IMR-90 (cell line): ENCODE results near the gene DRD2. TPM values are rescaled to one million over a fixed set of nuclear protein-coding genes. Genes with fewer than 3 reads are reported as not detected.

ENCODE experiments used
- ATAC-seq: fragments of 200-7000 bp; cut with Tn5 transposase; 2 replicates; pipeline ENCODE4 v1.9.1; 2020; ENCODE audit warnings: low read depth, mild to moderate bottlenecking, moderate library complexity
- BruUV-seq: library from RNA; stranded (reverse); fragments of 400-500 nt; replicated peaks from 2 replicates; lab custom pipeline; 2021; lab: Mats Ljungman, UMichigan
- CTCF ChIA-PET: fragments of 300-600 bp; formaldehyde crosslinking; extraction: SDS; loops from one replicate; lab custom pipeline; 2021; ENCODE audit warnings: antibody characterized with exemption; lab: Yijun Ruan, JAX
- POLR2A ChIA-PET: fragments of 300-600 bp; sonication (Branson Sonifier 250); formaldehyde crosslinking; loops from one replicate; lab custom pipeline; 2022; ENCODE audit warnings: antibody characterized with exemption; ENCODE audit not compliant: unreplicated experiment; lab: Charles Lee
- DNase-seq: peaks from one replicate; pipeline ENCODE4 v3.0.0; 2013
- H2AFZ ChIP-seq: replicated peaks from 2 replicates; pipeline ENCODE3; 2013; ENCODE audit warnings: low read length, mild to moderate bottlenecking; ENCODE audit not compliant: poor library complexity
- H2AK5ac ChIP-seq: 2 replicates; pipeline ENCODE4 v1.6.1; 2013; ENCODE audit warnings: low read depth, low read length, inconsistent platforms
- H2AK9ac ChIP-seq: replicated peaks from 2 replicates; pipeline ENCODE3; 2013; ENCODE audit warnings: mild to moderate bottlenecking, low read depth, low read length, moderate library complexity; ENCODE audit not compliant: poor library complexity
- H2BK120ac ChIP-seq: 2 replicates; pipeline ENCODE4 v1.6.1; 2013; ENCODE audit warnings: low read depth, low read length, inconsistent platforms
- H2BK15ac ChIP-seq: 3 replicates; pipeline ENCODE4 v1.6.1; 2013; ENCODE audit warnings: low read depth, low read length, inconsistent platforms
- H2BK20ac ChIP-seq: 2 replicates; pipeline ENCODE4 v1.6.1; 2013; ENCODE audit warnings: low read depth, mild to moderate bottlenecking, inconsistent platforms, low read length, moderate library complexity
- H2BK5ac ChIP-seq: 2 replicates; pipeline ENCODE4 v1.6.1; 2013; ENCODE audit warnings: mild to moderate bottlenecking, low read depth, low read length, inconsistent platforms; ENCODE audit not compliant: poor library complexity, severe bottlenecking
- H3K14ac ChIP-seq: replicated peaks from 2 replicates; pipeline ENCODE4 v1.6.1; 2013; ENCODE audit warnings: low read depth, low read length, inconsistent platforms
- H3K18ac ChIP-seq: 2 replicates; pipeline ENCODE4 v1.6.1; 2013; ENCODE audit warnings: low read depth, low read length, control low read depth
- H3K23ac ChIP-seq: 2 replicates; pipeline ENCODE4 v1.6.1; 2013; ENCODE audit warnings: low read depth, low read length, inconsistent platforms
- H3K27ac ChIP-seq: 2 replicates; pipeline ENCODE4 v1.5.1; 2013; ENCODE audit warnings: mild to moderate bottlenecking, control low read depth, low read length; ENCODE audit not compliant: insufficient read depth
- H3K27me3 ChIP-seq: 2 replicates; pipeline ENCODE4 v1.6.1; 2013; ENCODE audit warnings: low read length; ENCODE audit not compliant: control insufficient read depth, insufficient read depth
- H3K36me3 ChIP-seq: 2 replicates; pipeline ENCODE4 v1.6.1; 2013; ENCODE audit warnings: low read length, mixed read lengths; ENCODE audit not compliant: control insufficient read depth, insufficient read depth
- H3K4ac ChIP-seq: 2 replicates; pipeline ENCODE4 v1.6.1; 2013; ENCODE audit warnings: low read depth, low read length, inconsistent platforms
- H3K4me1 ChIP-seq: 2 replicates; pipeline ENCODE4 v1.6.1; 2013; ENCODE audit warnings: low read length, mixed read lengths; ENCODE audit not compliant: control insufficient read depth, insufficient read depth
- H3K4me2 ChIP-seq: 2 replicates; pipeline ENCODE4 v1.6.1; 2013; ENCODE audit warnings: low read depth, mild to moderate bottlenecking, control low read depth, low read length, moderate library complexity
- H3K4me3 ChIP-seq: 2 replicates; pipeline ENCODE4 v1.5.1; 2013; ENCODE audit warnings: low read depth, mild to moderate bottlenecking, control low read depth, low read length, moderate library complexity; ENCODE audit not compliant: insufficient read depth
- H3K56ac ChIP-seq: 2 replicates; pipeline ENCODE4 v1.6.1; 2013; ENCODE audit warnings: low read length, inconsistent platforms; ENCODE audit not compliant: insufficient read depth; ENCODE audit errors: extremely low read depth
- H3K79me1 ChIP-seq, 2 experiments: 2 replicates each; pipeline ENCODE4 v1.6.1; 2013; ENCODE audit warnings: low read length in 2 of 2, inconsistent platforms in 1 of 2, low read depth in 1 of 2
- H3K9ac ChIP-seq: 2 replicates; pipeline ENCODE4 v1.6.1; 2013; ENCODE audit warnings: low read depth, low read length, control low read depth
- H3K9me1 ChIP-seq: 2 replicates; pipeline ENCODE4 v1.6.1; 2013; ENCODE audit warnings: low read length, inconsistent platforms; ENCODE audit not compliant: insufficient read depth
- H3K9me3 ChIP-seq: 2 replicates; pipeline ENCODE4 v1.6.1; 2013; ENCODE audit warnings: low read length; ENCODE audit not compliant: control insufficient read depth, insufficient read depth
- H4K20me1 ChIP-seq: 2 replicates; pipeline ENCODE4 v1.6.1; 2013; ENCODE audit warnings: low read length, inconsistent platforms; ENCODE audit not compliant: insufficient read depth
- H4K5ac ChIP-seq: 2 replicates; pipeline ENCODE4 v1.6.1; 2013; ENCODE audit warnings: mild to moderate bottlenecking, low read depth, low read length, control low read depth
- H4K8ac ChIP-seq, 2 experiments: 2 replicates each; pipeline ENCODE4 v1.6.1; 2013; ENCODE audit warnings: low read depth in 2 of 2, low read length in 2 of 2, control low read depth in 1 of 2, inconsistent platforms in 1 of 2
- H4K91ac ChIP-seq: 2 replicates; pipeline ENCODE4 v1.6.1; 2013; ENCODE audit warnings: low read depth, low read length, inconsistent platforms; ENCODE audit not compliant: insufficient read depth
- BHLHE40 ChIP-seq: fragments of 150-350 bp; IDR thresholded peaks from 2 replicates; pipeline ENCODE4 v1.6.1; 2016; ENCODE audit warnings: mild to moderate bottlenecking, low read depth, low read length
- CEBPB ChIP-seq: IDR thresholded peaks from 2 replicates; pipeline ENCODE4 v1.6.1; 2012; ENCODE audit warnings: low read depth, low read length, improper control_type of control experiment
- CHD1 ChIP-seq: IDR thresholded peaks from 2 replicates; pipeline ENCODE4 v1.6.1; 2012; ENCODE audit warnings: low read depth, low read length, improper control_type of control experiment
- FOS ChIP-seq: fragments of 150-350 bp; IDR thresholded peaks from 2 replicates; pipeline ENCODE4 v1.6.1; 2016; ENCODE audit warnings: low read depth, low read length
- MAFK ChIP-seq: IDR thresholded peaks from 2 replicates; pipeline ENCODE4 v1.6.1; 2012; ENCODE audit warnings: low read depth, low read length, improper control_type of control experiment
- MAZ ChIP-seq: IDR thresholded peaks from 2 replicates; pipeline ENCODE4 v1.6.1; 2012; ENCODE audit warnings: low read depth, mild to moderate bottlenecking, low read length, improper control_type of control experiment, moderate library complexity, borderline replicate concordance
- MXI1 ChIP-seq: IDR thresholded peaks from 2 replicates; pipeline ENCODE4 v1.6.1; 2012; ENCODE audit warnings: low read depth, mild to moderate bottlenecking, low read length, moderate library complexity, borderline replicate concordance
- NFE2L2 ChIP-seq: fragments of 150-350 bp; IDR thresholded peaks from 2 replicates; pipeline ENCODE4 v1.6.1; 2016; ENCODE audit warnings: low read depth, mild to moderate bottlenecking, low read length
- POLR2A ChIP-seq: IDR thresholded peaks from 2 replicates; pipeline ENCODE4 v1.6.1; 2012; ENCODE audit warnings: mild to moderate bottlenecking, low read depth, low read length
- RCOR1 ChIP-seq: IDR thresholded peaks from 2 replicates; pipeline ENCODE4 v1.6.1; 2012; ENCODE audit warnings: mild to moderate bottlenecking, low read length, improper control_type of control experiment; ENCODE audit not compliant: insufficient replicate concordance
- RFX5 ChIP-seq: IDR thresholded peaks from 2 replicates; pipeline ENCODE4 v1.8.0; 2012; ENCODE audit warnings: low read depth, mild to moderate bottlenecking, low read length, moderate library complexity
- SMC3 ChIP-seq: fragments of 150-350 bp; IDR thresholded peaks from 2 replicates; pipeline ENCODE4 v1.6.1; 2016; ENCODE audit warnings: low read depth, mild to moderate bottlenecking, antibody characterized with exemption, low read length, moderate library complexity
- USF2 ChIP-seq: fragments of 150-350 bp; IDR thresholded peaks from 2 replicates; pipeline ENCODE4 v1.6.1; 2017; ENCODE audit warnings: mild to moderate bottlenecking, antibody characterized with exemption, low read length, low read depth
- WGBS, 2 experiments: methylation state at CpG; one replicate each; pipeline versions ENCODE4 v1.1.5 to v1.1.7; 2013; ENCODE audit warnings: missing lambda C conversion rate in 2 of 2; ENCODE audit not compliant: insufficient read length in 1 of 2; ENCODE audit errors: extremely low coverage in 2 of 2; 5-methylcytosine and 5-hydroxymethylcytosine counted together
- dilution Hi-C: fragments of 300-500 bp; cut with HindIII; formaldehyde crosslinking; loops from one replicate; pipeline ENCODE4 v1.14.3; 2018; ENCODE audit warnings: low sequenced_read_pairs; ENCODE audit not compliant: unreplicated experiment
- in situ Hi-C: fragments of 300-500 bp; cut with MboI; formaldehyde crosslinking; loops from 3 replicates; pipeline ENCODE4 v1.14.3; 2019; ENCODE audit warnings: low sequenced_read_pairs, inconsistent platforms, mixed read lengths
- intact Hi-C: fragments of 100-400 bp; cut with micrococcal nuclease; formaldehyde crosslinking; loops from 2 replicates; pipeline ENCODE4 v1.10.0; 2022
- polyA plus RNA-seq, 3 experiments: library from polyadenylated mRNA; depleted of rRNA; stranded (reverse); fragments of >200 nt; gene quantifications; 2 replicates each; pipeline ENCODE4 v1.2.3, GENCODE V29; 2012; ENCODE audit warnings: low replicate concordance in 1 of 3
- total RNA-seq: library from RNA; depleted of rRNA; stranded (reverse); fragments of >200 nt; gene quantifications from 2 replicates; pipeline ENCODE4 v1.2.3, GENCODE V29; 2012
- TF ChIP-seq, protein P1 (sequence below): fragments of 150-350 bp; IDR thresholded peaks from 2 replicates; pipeline ENCODE4 v1.6.1; 2016; ENCODE audit warnings: low read depth, mild to moderate bottlenecking, low read length, moderate library complexity, borderline replicate concordance

The DRD2 gene
- total and polyA plus RNA-seq, 2 of the 4 experiments (the other 2 are of a cell fraction) = not detected

GRCh38 chr11:113369411-113369810, 105.8 kb downstream of the DRD2 start:
- POLR2A ChIA-PET = no interaction called here
- H4K91ac ChIP-seq = no peak overlapping the region

More at GRCh38 chr11:113369411-113369810, 105.8 kb downstream of the DRD2 start:
- no peak overlapping the region for H3K4me3 ChIP-seq
- 0 out of 2 replicates have a peak, but pooled peaks cover 4% of the 10 kb centered on the region for H3K9me1 ChIP-seq
- no peak overlapping the region for H3K4ac ChIP-seq
- no peak overlapping the region for H3K56ac ChIP-seq
- H3K4me2 ChIP-seq = no peak overlapping the region
- in situ Hi-C loops = no loop called here
- H3K23ac ChIP-seq = no peak overlapping the region
- WGBS, 2 experiments = no CpG with 5 or more reads among the region's 3 CpGs
- peaks cover 7% of the 10 kb centered on the region; the same call in 1 of the 2 replicates for H3K36me3 ChIP-seq
- no peak overlapping the region for H3K14ac ChIP-seq
- no peak overlapping the region for H2BK5ac ChIP-seq
- no peak overlapping the region for H2BK20ac ChIP-seq
- H2AFZ ChIP-seq = no peak overlapping the region
- DNase-seq (no peak), ATAC-seq (no peak)
- intact Hi-C loops = no loop called here
- no peak overlapping the region for H4K5ac ChIP-seq
- H2AK9ac ChIP-seq = no peak overlapping the region
- no TSS peak for BruUV-seq
- no peaks in the 10 kb centered on the region for H4K20me1 ChIP-seq
- H3K18ac ChIP-seq = no peak overlapping the region
- H2BK15ac ChIP-seq = no peak overlapping the region
- H3K79me1 ChIP-seq = no peaks in the 10 kb centered on the region
- TF ChIP-seq CEBPB (no peak), USF2 (no peak), RCOR1 (no peak), MXI1 (no peak), MAZ (no peak), CHD1 (no peak), NFE2L2 (no peak), FOS (no peak), MAFK (no peak), POLR2A (no peak), SMC3 (no peak), RFX5 (no peak), BHLHE40 (no peak)
- TF ChIP-seq, protein P1, sequence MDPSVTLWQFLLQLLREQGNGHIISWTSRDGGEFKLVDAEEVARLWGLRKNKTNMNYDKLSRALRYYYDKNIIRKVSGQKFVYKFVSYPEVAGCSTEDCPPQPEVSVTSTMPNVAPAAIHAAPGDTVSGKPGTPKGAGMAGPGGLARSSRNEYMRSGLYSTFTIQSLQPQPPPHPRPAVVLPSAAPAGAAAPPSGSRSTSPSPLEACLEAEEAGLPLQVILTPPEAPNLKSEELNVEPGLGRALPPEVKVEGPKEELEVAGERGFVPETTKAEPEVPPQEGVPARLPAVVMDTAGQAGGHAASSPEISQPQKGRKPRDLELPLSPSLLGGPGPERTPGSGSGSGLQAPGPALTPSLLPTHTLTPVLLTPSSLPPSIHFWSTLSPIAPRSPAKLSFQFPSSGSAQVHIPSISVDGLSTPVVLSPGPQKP = no peak
- no peak overlapping the region for H3K9ac ChIP-seq
- H3K9me3 ChIP-seq = no peaks in the 10 kb centered on the region
- dilution Hi-C loops = no loop called here
- no peak overlapping the region for H2AK5ac ChIP-seq
- H3K27ac ChIP-seq = no peak overlapping the region
- H3K27me3 ChIP-seq = no peaks in the 10 kb centered on the region
- H2BK120ac ChIP-seq = no peak overlapping the region
- H3K4me1 ChIP-seq = no peaks in the 10 kb centered on the region
- CTCF ChIA-PET = no interaction called here
- H4K8ac ChIP-seq = no peak overlapping the region
